ENCODE results near the gene ABCC3.

DNA sequence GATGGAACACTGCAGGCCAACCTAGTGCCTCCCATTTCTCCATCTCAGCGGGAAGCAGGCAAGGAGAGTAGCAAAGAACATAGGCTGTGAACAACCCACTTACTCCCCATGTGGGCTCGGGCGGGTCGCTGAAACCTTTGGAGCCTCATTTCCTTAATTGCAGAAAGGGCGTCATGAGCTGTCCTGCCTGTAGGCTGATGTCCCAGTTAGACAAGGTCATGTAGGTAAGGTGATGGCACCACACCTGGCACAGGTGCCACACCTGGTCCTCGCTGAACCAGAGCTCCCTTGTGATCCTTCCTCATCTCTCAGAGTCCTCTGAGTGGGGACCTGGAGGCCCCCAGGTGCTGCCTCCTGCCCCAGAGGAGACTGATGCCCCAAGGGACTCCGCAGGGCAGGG, 22.9 kb downstream of the ABCC3 start:
- TF ChIP-seq, protein P1, sequence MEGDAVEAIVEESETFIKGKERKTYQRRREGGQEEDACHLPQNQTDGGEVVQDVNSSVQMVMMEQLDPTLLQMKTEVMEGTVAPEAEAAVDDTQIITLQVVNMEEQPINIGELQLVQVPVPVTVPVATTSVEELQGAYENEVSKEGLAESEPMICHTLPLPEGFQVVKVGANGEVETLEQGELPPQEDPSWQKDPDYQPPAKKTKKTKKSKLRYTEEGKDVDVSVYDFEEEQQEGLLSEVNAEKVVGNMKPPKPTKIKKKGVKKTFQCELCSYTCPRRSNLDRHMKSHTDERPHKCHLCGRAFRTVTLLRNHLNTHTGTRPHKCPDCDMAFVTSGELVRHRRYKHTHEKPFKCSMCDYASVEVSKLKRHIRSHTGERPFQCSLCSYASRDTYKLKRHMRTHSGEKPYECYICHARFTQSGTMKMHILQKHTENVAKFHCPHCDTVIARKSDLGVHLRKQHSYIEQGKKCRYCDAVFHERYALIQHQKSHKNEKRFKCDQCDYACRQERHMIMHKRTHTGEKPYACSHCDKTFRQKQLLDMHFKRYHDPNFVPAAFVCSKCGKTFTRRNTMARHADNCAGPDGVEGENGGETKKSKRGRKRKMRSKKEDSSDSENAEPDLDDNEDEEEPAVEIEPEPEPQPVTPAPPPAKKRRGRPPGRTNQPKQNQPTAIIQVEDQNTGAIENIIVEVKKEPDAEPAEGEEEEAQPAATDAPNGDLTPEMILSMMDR (IDR thresholded peaks at IDR 0.05), result no peak
- TF ChIP-seq POLR2A (IDR thresholded peaks at IDR 0.05), result no peak
- no peak for TF ChIP-seq EP300 (IDR thresholded peaks at IDR 0.05)
